HL-60 (cell line): ENCODE data around the gene TAT.
A peak's percentile ranks its signal among the peaks of the same experiment; 100 is the strongest.
"Not testable (repeated sequence)": the region's sequence is repeated elsewhere in the genome, so short reads cannot be mapped to it uniquely, and the experiment has no call there.

ENCODE experiments used
- DNase-seq, 2 experiments: peaks; one replicate each; pipeline ENCODE4 v3.0.0-alpha.2; 2010 to 2020; ENCODE audit warnings: low read depth in 1 of 2, low spot score in 1 of 2
- H3K27ac ChIP-seq: fragments of 250-450 bp; sonication (Bioruptor Pico); replicated peaks from 2 replicates; pipeline ENCODE4 v1.5.1; 2020; ENCODE audit warnings: mild to moderate bottlenecking, moderate library complexity
- H3K27me3 ChIP-seq: fragments of 250-450 bp; sonication (Bioruptor Pico); 2 replicates; pipeline ENCODE4 v1.5.1; 2021; ENCODE audit warnings: mild to moderate bottlenecking, moderate library complexity; ENCODE audit not compliant: insufficient read depth, poor library complexity, severe bottlenecking
- H3K4me3 ChIP-seq: replicated peaks from 2 replicates; pipeline ENCODE4 v1.5.1; 2011; ENCODE audit warnings: mild to moderate bottlenecking, control low read depth, low read length; ENCODE audit not compliant: insufficient read depth
- GABPA ChIP-seq: IDR thresholded peaks from 2 replicates; pipeline ENCODE4 v1.6.1; 2012; ENCODE audit warnings: low read depth
- POLR2AphosphoS5 ChIP-seq: IDR thresholded peaks from 2 replicates; pipeline ENCODE4 v1.6.1; 2012; ENCODE audit warnings: low read depth
- SPI1 ChIP-seq: IDR thresholded peaks from 2 replicates; pipeline ENCODE4 v1.6.1; 2012; ENCODE audit warnings: low read depth, mild to moderate bottlenecking, borderline replicate concordance
- TF ChIP-seq, protein P1 (sequence below): IDR thresholded peaks from 2 replicates; pipeline ENCODE4 v1.6.1; 2012; ENCODE audit warnings: low read depth; ENCODE audit not compliant: insufficient replicate concordance
- TF ChIP-seq, protein P2 (sequence below): IDR thresholded peaks from one replicate; pipeline ENCODE4 v1.5.1; 2011; ENCODE audit warnings: low read length, control low read depth, inconsistent platforms; ENCODE audit not compliant: insufficient read depth

TAT gene

GRCh38 chr16:71622088-71622487 is 45.2 kb upstream of the TAT start:
- TF ChIP-seq SPI1 (no peak), POLR2AphosphoS5 (no peak), GABPA (no peak)
- TF ChIP-seq, protein P1, sequence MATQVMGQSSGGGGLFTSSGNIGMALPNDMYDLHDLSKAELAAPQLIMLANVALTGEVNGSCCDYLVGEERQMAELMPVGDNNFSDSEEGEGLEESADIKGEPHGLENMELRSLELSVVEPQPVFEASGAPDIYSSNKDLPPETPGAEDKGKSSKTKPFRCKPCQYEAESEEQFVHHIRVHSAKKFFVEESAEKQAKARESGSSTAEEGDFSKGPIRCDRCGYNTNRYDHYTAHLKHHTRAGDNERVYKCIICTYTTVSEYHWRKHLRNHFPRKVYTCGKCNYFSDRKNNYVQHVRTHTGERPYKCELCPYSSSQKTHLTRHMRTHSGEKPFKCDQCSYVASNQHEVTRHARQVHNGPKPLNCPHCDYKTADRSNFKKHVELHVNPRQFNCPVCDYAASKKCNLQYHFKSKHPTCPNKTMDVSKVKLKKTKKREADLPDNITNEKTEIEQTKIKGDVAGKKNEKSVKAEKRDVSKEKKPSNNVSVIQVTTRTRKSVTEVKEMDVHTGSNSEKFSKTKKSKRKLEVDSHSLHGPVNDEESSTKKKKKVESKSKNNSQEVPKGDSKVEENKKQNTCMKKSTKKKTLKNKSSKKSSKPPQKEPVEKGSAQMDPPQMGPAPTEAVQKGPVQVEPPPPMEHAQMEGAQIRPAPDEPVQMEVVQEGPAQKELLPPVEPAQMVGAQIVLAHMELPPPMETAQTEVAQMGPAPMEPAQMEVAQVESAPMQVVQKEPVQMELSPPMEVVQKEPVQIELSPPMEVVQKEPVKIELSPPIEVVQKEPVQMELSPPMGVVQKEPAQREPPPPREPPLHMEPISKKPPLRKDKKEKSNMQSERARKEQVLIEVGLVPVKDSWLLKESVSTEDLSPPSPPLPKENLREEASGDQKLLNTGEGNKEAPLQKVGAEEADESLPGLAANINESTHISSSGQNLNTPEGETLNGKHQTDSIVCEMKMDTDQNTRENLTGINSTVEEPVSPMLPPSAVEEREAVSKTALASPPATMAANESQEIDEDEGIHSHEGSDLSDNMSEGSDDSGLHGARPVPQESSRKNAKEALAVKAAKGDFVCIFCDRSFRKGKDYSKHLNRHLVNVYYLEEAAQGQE, result no peak
- TF ChIP-seq, protein P2, sequence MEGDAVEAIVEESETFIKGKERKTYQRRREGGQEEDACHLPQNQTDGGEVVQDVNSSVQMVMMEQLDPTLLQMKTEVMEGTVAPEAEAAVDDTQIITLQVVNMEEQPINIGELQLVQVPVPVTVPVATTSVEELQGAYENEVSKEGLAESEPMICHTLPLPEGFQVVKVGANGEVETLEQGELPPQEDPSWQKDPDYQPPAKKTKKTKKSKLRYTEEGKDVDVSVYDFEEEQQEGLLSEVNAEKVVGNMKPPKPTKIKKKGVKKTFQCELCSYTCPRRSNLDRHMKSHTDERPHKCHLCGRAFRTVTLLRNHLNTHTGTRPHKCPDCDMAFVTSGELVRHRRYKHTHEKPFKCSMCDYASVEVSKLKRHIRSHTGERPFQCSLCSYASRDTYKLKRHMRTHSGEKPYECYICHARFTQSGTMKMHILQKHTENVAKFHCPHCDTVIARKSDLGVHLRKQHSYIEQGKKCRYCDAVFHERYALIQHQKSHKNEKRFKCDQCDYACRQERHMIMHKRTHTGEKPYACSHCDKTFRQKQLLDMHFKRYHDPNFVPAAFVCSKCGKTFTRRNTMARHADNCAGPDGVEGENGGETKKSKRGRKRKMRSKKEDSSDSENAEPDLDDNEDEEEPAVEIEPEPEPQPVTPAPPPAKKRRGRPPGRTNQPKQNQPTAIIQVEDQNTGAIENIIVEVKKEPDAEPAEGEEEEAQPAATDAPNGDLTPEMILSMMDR, result no peak
- H3K4me3 ChIP-seq, result no peak overlapping the region
- H3K27ac ChIP-seq, result no peak overlapping the region
- no peak for DNase-seq
- peaks cover 23% of the 10 kb centered on the region for H3K27me3 ChIP-seq

GRCh38 chr16:71618429-71618828 is 41.5 kb upstream of the TAT start:
- H3K27ac ChIP-seq, result no peak overlapping the region
- DNase-seq, result no peak
- H3K4me3 ChIP-seq, result no peak overlapping the region
- peaks cover 2% of the 10 kb centered on the region for H3K27me3 ChIP-seq
- TF ChIP-seq, protein P2, result no peak
- TF ChIP-seq SPI1 (no peak), GABPA (no peak), POLR2AphosphoS5 (no peak)
- TF ChIP-seq, protein P1, result no peak

GRCh38 chr16:71614956-71615355 is 38.1 kb upstream of the TAT start:
- H3K4me3 ChIP-seq, H3K27me3 ChIP-seq, H3K27ac ChIP-seq, DNase-seq: not testable (repeated sequence)

DNA sequence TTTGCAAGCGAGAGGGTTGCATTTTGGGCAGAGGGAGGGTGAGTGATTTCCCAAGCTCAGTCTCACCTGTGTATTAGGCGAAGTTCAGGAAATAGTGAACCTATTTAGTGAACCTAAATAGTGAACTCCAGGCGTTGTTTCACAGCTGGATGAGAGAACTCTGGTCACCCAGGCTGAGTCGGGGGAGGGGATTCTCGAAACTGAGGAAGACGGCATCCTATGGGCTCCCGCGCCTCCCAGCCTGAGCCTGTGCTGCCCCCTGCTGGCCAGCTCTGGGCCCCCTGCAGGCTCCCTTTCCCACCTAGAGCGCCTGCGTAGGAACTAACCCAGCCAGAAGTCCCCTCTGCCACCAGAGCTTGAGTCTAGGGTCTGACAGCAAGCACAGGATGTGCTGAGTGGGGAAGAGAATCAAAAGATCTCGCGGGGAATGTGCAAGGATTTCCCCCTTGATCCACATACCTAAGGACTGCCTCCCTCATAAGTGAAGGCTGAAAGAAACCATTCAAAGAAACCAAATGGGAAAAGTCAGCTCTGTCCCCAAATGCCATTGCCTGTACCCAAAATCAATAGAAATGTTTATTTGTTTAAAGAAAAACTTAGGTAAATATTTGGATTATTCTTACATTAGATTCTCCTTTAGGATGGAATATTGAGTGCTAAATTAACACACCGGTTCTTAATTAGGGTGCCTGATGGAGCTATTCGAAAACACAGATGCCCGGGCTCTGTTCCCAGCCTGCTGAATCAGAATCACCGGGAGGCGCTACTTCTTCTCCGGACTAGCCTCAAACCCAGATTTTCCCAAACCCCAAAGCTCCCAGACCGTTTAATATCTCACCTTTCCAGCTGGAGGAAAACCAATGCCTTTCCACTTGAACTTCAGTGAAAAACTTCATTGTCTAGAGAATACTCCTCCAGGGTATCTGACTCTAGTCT is 34.3 kb upstream of the TAT start:
- H3K4me3 ChIP-seq, result no peak overlapping the region
- DNase-seq, result peak; percentile 35 to 55
- H3K27ac ChIP-seq, result no peak overlapping the region
- no peaks in the 10 kb centered on the region for H3K27me3 ChIP-seq
- no peak for TF ChIP-seq SPI1
- TF ChIP-seq POLR2AphosphoS5, result no peak
- TF ChIP-seq, protein P1, result no peak
- TF ChIP-seq GABPA, result no peak
- TF ChIP-seq, protein P2, result peak; percentile 89
